ENCODE measurements around the gene NBEAL2.
A peak's percentile ranks its signal among the peaks of the same experiment; 100 is the strongest.

NBEAL2 gene

GRCh38 chr3:46988616-46989015 is 9.2 kb downstream of the NBEAL2 start:
- DNase-seq = no peak

- DNase-seq = no peak
Observed at GRCh38 chr3:46989146-46989810, 9.8 kb downstream of the NBEAL2 start.

GRCh38 chr3:46990573-46991374 is 11.3 kb downstream of the NBEAL2 start:
- DNase-seq = no peak

- DNase-seq = no peak
Observed at GRCh38 chr3:46991406-46992165, 12.1 kb downstream of the NBEAL2 start.

GRCh38 chr3:46992231-46992630 is 12.8 kb downstream of the NBEAL2 start:
- no peak for DNase-seq

GRCh38 chr3:46993292-46993691 is 13.8 kb downstream of the NBEAL2 start:
- DNase-seq = no peak

- no peak for DNase-seq
Observed at GRCh38 chr3:46993986-46994385, 14.5 kb downstream of the NBEAL2 start.

GRCh38 chr3:46994801-46995731 is 15.6 kb downstream of the NBEAL2 start:
- no peak for DNase-seq

- DNase-seq = no peak
Observed at GRCh38 chr3:46995901-46996562, 16.6 kb downstream of the NBEAL2 start.

- DNase-seq = no peak
Observed at GRCh38 chr3:46996689-46997452, 17.4 kb downstream of the NBEAL2 start.

- DNase-seq = no peak
Observed at GRCh38 chr3:46997453-46998091, 18.1 kb downstream of the NBEAL2 start.

GRCh38 chr3:46998121-46998851 is 18.8 kb downstream of the NBEAL2 start:
- DNase-seq = peak; percentile 64

- DNase-seq = no peak
Observed at GRCh38 chr3:46998852-46999515, 19.5 kb downstream of the NBEAL2 start.

GRCh38 chr3:46999516-47000197 is 20.2 kb downstream of the NBEAL2 start:
- DNase-seq = no peak

- no peak for DNase-seq
Observed at GRCh38 chr3:47000198-47000815, 20.8 kb downstream of the NBEAL2 start.

- no peak for DNase-seq
Observed at GRCh38 chr3:47000922-47001730, 21.7 kb downstream of the NBEAL2 start.

- no peak for DNase-seq
Observed at GRCh38 chr3:47001731-47002170, 22.3 kb downstream of the NBEAL2 start.
